ENCODE data around the gene ZNF614.

The ZNF614 gene

GRCh38 chr19:51970718-51971117 is 57.5 kb downstream of the ZNF614 start:
- Histone ChIP-seq H3K36me3 (ENCODE audit: low read length) (no peaks in the 10 kb centered on the region), H3K27ac (ENCODE audit: low read depth, low read length) (no peak overlapping the region), H3F3A (ENCODE audit: insufficient read depth) (no peaks in the 10 kb centered on the region), H3K27me3 (ENCODE audit: low read length) (no peaks in the 10 kb centered on the region), H3K9me2 (replicated peaks; ENCODE audit: insufficient read depth, low read length) (no peaks in the 10 kb centered on the region), H3K79me2 (ENCODE audit: insufficient read depth, low read length) (no peaks in the 10 kb centered on the region), H3K9ac (ENCODE audit: low read length) (no peak overlapping the region), H3K4me3 (ENCODE audit: insufficient read depth, low read length, poor library complexity, severe bottlenecking) (no peak overlapping the region), H2AFZ (ENCODE audit: low read depth, low read length, severe bottlenecking) (no peak overlapping the region), H3K9me3 (ENCODE audit: insufficient read depth, low read length) (peaks cover 37% of the 10 kb centered on the region), H4K20me1 (ENCODE audit: low read depth, low read length) (no peaks in the 10 kb centered on the region), H3K4me2 (ENCODE audit: low read depth, low read length, poor library complexity, severe bottlenecking) (no peak overlapping the region)
- no peak for TF ChIP-seq EZH2phosphoT487 (conservative IDR thresholded peaks at IDR 0.05; ENCODE audit: low read length)
- TF ChIP-seq, protein P1, sequence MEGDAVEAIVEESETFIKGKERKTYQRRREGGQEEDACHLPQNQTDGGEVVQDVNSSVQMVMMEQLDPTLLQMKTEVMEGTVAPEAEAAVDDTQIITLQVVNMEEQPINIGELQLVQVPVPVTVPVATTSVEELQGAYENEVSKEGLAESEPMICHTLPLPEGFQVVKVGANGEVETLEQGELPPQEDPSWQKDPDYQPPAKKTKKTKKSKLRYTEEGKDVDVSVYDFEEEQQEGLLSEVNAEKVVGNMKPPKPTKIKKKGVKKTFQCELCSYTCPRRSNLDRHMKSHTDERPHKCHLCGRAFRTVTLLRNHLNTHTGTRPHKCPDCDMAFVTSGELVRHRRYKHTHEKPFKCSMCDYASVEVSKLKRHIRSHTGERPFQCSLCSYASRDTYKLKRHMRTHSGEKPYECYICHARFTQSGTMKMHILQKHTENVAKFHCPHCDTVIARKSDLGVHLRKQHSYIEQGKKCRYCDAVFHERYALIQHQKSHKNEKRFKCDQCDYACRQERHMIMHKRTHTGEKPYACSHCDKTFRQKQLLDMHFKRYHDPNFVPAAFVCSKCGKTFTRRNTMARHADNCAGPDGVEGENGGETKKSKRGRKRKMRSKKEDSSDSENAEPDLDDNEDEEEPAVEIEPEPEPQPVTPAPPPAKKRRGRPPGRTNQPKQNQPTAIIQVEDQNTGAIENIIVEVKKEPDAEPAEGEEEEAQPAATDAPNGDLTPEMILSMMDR (IDR thresholded peaks at IDR 0.05; ENCODE audit: insufficient read depth, low read length, poor library complexity, severe bottlenecking), result no peak

DNA sequence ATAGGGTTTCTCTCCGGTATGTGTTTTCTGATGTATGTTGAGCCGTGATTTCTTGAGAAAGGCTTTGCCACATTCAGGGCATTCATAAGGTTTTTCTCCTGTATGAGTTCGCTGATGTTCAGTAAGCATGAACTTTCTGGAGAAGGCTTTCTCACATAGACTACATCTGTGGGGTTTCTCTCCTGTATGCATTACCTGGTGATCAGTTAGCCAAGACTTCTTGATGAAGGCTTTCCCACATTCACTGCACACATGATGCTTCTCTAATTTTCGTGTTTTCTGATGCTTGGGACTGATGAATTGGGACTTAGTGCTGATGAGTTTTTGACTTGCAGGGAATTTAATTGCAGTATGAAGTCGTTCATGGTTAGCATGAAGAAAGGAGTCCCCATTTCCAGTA is 62.6 kb downstream of the ZNF614 start:
- H2AFZ ChIP-seq (ENCODE audit: low read depth, low read length, severe bottlenecking), result no peak overlapping the region
- no peak overlapping the region for H3K27ac ChIP-seq (ENCODE audit: low read depth, low read length)
- H3K9me3 ChIP-seq (ENCODE audit: insufficient read depth, low read length), result peaks cover 3% of the 10 kb centered on the region; the same call in 1 of the 2 replicates
- no peak overlapping the region for H3K9ac ChIP-seq (ENCODE audit: low read length)
- H3K79me2 ChIP-seq (ENCODE audit: insufficient read depth, low read length), result no peaks in the 10 kb centered on the region
- no peaks in the 10 kb centered on the region for H3K27me3 ChIP-seq (ENCODE audit: low read length)
- H3K9me2 ChIP-seq (replicated peaks; ENCODE audit: insufficient read depth, low read length), result no peaks in the 10 kb centered on the region
- no peaks in the 10 kb centered on the region for H3K36me3 ChIP-seq (ENCODE audit: low read length)
- no peaks in the 10 kb centered on the region for H3F3A ChIP-seq (ENCODE audit: insufficient read depth)
- H4K20me1 ChIP-seq (ENCODE audit: low read depth, low read length), result no peaks in the 10 kb centered on the region
- H3K4me3 ChIP-seq (ENCODE audit: insufficient read depth, low read length, poor library complexity, severe bottlenecking), result no peak overlapping the region
- no peak overlapping the region for H3K4me2 ChIP-seq (ENCODE audit: low read depth, low read length, poor library complexity, severe bottlenecking)
- TF ChIP-seq, protein P1 (IDR thresholded peaks at IDR 0.05; ENCODE audit: insufficient read depth, low read length, poor library complexity, severe bottlenecking), result no peak
- TF ChIP-seq EZH2phosphoT487 (conservative IDR thresholded peaks at IDR 0.05; ENCODE audit: low read length), result no peak
